GM12878 (cell line): Measurements from ENCODE around the gene XKRX. TPM values are rescaled to one million over a fixed set of nuclear protein-coding genes. Genes with fewer than 3 reads are reported as not detected.

ENCODE experiments used
- ATAC-seq: fragments of 200-7000 bp; cut with Tn5 transposase; 3 replicates; pipeline ENCODE4 v1.9.1; 2020; ENCODE audit warnings: mild to moderate bottlenecking, moderate library complexity
- BruUV-seq: library from RNA; stranded (reverse); fragments of 400-500 nt; replicated peaks from 2 replicates; lab custom pipeline; 2021; lab: Mats Ljungman, UMichigan
- CTCF ChIA-PET: fragments of 300-600 bp; sonication (Branson Sonifier 250); formaldehyde crosslinking; extraction: SDS; loops from one replicate; lab custom pipeline; 2021; ENCODE audit warnings: inconsistent platforms; lab: Yijun Ruan, JAX
- POLR2A ChIA-PET: fragments of 350-600 bp; formaldehyde crosslinking; extraction: SDS; loops from one replicate; lab custom pipeline; 2021; ENCODE audit warnings: inconsistent platforms; lab: Charles Lee
- RAD21 ChIA-PET: fragments of 300-600 bp; sonication (Branson Sonifier 250); formaldehyde crosslinking; loops from one replicate; lab custom pipeline; 2023; ENCODE audit warnings: antibody characterized with exemption; ENCODE audit not compliant: unreplicated experiment; lab: Charles Lee
- SMC1A ChIA-PET: fragments of 300-600 bp; sonication (Branson Sonifier 250); formaldehyde crosslinking; loops from one replicate; lab custom pipeline; 2023; ENCODE audit not compliant: unreplicated experiment, uncharacterized antibody; lab: Charles Lee
- DNase-seq: peaks from one replicate; pipeline ENCODE4 v3.0.0-alpha.2; 2011; ENCODE audit warnings: low read depth, low spot score
- FAIRE-seq: peaks from 3 replicates; lab custom pipeline; 2011; peaks lifted over from hg19 to GRCh38; lab: Jason Lieb, UNC
- H2AFZ ChIP-seq: 2 replicates; pipeline ENCODE4 v1.6.0; 2011; ENCODE audit warnings: low read depth, low read length, control low read depth; ENCODE audit not compliant: control insufficient read depth
- H3K27ac ChIP-seq: 2 replicates; pipeline ENCODE4 v1.5.1; 2011; ENCODE audit warnings: control low read depth; ENCODE audit not compliant: control insufficient read depth, insufficient read depth
- H3K27me3 ChIP-seq, 2 experiments: replicated peaks in 1 of 2; 2 replicates each; pipeline versions ENCODE4 v1.6.0 to v1.6.1; 2011; ENCODE audit warnings: low read length in 1 of 2; ENCODE audit not compliant: control insufficient read depth in 2 of 2, insufficient read depth in 2 of 2
- H3K36me3 ChIP-seq, 2 experiments: 2 replicates each; pipeline ENCODE4 v1.5.1; 2011; ENCODE audit warnings: low read length in 1 of 2; ENCODE audit not compliant: control insufficient read depth in 2 of 2, insufficient read depth in 2 of 2
- H3K4me1 ChIP-seq: 2 replicates; pipeline ENCODE4 v1.6.1; 2011; ENCODE audit warnings: mild to moderate bottlenecking, low read length, moderate library complexity, mixed read lengths; ENCODE audit not compliant: control insufficient read depth, insufficient read depth
- H3K4me2 ChIP-seq: 2 replicates; pipeline ENCODE4 v1.6.0; 2011; ENCODE audit warnings: control low read depth; ENCODE audit not compliant: control insufficient read depth, insufficient read depth
- H3K4me3 ChIP-seq: fragments of 200-600 bp; sonication (generic); 2 replicates; pipeline ENCODE4 v1.5.1; 2016
- H3K79me2 ChIP-seq: 2 replicates; pipeline ENCODE4 v1.6.0; 2011; ENCODE audit warnings: low read length; ENCODE audit not compliant: control insufficient read depth, insufficient read depth
- H3K9ac ChIP-seq: 2 replicates; pipeline ENCODE4 v1.8.0; 2011; ENCODE audit warnings: low read length, control low read depth, mixed read lengths; ENCODE audit not compliant: control insufficient read depth, insufficient read depth
- H3K9me3 ChIP-seq: replicated peaks from 3 replicates; pipeline ENCODE4 v1.5.1; 2011; ENCODE audit warnings: mild to moderate bottlenecking, low read length; ENCODE audit not compliant: control insufficient read depth, insufficient read depth
- H4K20me1 ChIP-seq: 2 replicates; pipeline ENCODE4 v1.6.0; 2011; ENCODE audit not compliant: control insufficient read depth, insufficient read depth
- CBFB ChIP-seq: IDR thresholded peaks from 2 replicates; pipeline ENCODE4 v1.6.1; 2016; ENCODE audit warnings: antibody characterized with exemption, low read depth
- CEBPB ChIP-seq, 2 experiments: fragments of 150-350 bp in 1 of 2; IDR thresholded peaks; 2 replicates each; pipeline ENCODE4 v1.6.1; 2012 to 2014; ENCODE audit warnings: low read depth in 2 of 2, low read length in 2 of 2, borderline replicate concordance in 1 of 2, inconsistent platforms in 1 of 2
- EP300 ChIP-seq, 2 experiments: fragments of 150-350 bp in 1 of 2; IDR thresholded peaks; 2 replicates each; pipeline ENCODE4 v1.6.1; 2011 to 2012; ENCODE audit warnings: low read depth in 2 of 2, low read length in 2 of 2, borderline replicate concordance in 1 of 2, improper control_type of control experiment in 1 of 2, inconsistent platforms in 1 of 2; ENCODE audit not compliant: control insufficient read depth in 1 of 2
- FOS ChIP-seq: IDR thresholded peaks from 3 replicates; pipeline ENCODE4 v1.6.1; 2011; ENCODE audit warnings: borderline replicate concordance; ENCODE audit not compliant: insufficient read length; ENCODE audit errors: extremely low read depth
- GABPA ChIP-seq: IDR thresholded peaks from 2 replicates; pipeline ENCODE4 v1.6.1; 2014; ENCODE audit warnings: antibody characterized with exemption, low read depth, mild to moderate bottlenecking, inconsistent platforms
- MYC ChIP-seq: IDR thresholded peaks from 2 replicates; pipeline ENCODE4 v1.6.1; 2011; ENCODE audit warnings: mild to moderate bottlenecking, low read length, moderate library complexity, inconsistent platforms; ENCODE audit not compliant: insufficient read depth, insufficient replicate concordance, insufficient read length, severe bottlenecking
- NR2C2 ChIP-seq: IDR thresholded peaks from 2 replicates; pipeline ENCODE4 v1.6.1; 2011; ENCODE audit warnings: borderline replicate concordance, low read depth; ENCODE audit not compliant: control insufficient read depth, insufficient read length
- SMC3 ChIP-seq: IDR thresholded peaks from 2 replicates; pipeline ENCODE4 v1.6.1; 2011; ENCODE audit warnings: low read length, improper control_type of control experiment, borderline replicate concordance
- SUPT20H ChIP-seq: IDR thresholded peaks from 2 replicates; pipeline ENCODE4 v1.6.1; 2011; ENCODE audit warnings: low read depth, mild to moderate bottlenecking, low read length, moderate library complexity, borderline replicate concordance; ENCODE audit not compliant: control insufficient read depth
- TBL1XR1 ChIP-seq: IDR thresholded peaks from 2 replicates; pipeline ENCODE4 v1.6.1; 2012; ENCODE audit warnings: low read depth, low read length, improper control_type of control experiment
- WGBS: methylation state at CpG from one replicate; pipeline ENCODE4 v1.1.6; 2016; ENCODE audit warnings: low lambda C conversion rate; ENCODE audit not compliant: insufficient replicate concordance, insufficient coverage; ENCODE audit errors: missing lambda C conversion rate; 5-methylcytosine and 5-hydroxymethylcytosine counted together
- in situ Hi-C: fragments of 300-500 bp; cut with MboI; formaldehyde crosslinking; loops from 9 replicates; pipeline ENCODE4 v1.14.3; 2018; ENCODE audit warnings: mixed read lengths
- intact Hi-C: fragments of 100-400 bp; cut with micrococcal nuclease; formaldehyde crosslinking; loops from one replicate; pipeline ENCODE4 v1.14.2; 2022; ENCODE audit not compliant: unreplicated experiment
- polyA plus RNA-seq, 11 experiments: library from polyadenylated mRNA; depleted of rRNA in 4 of 11; unstranded in 6 of 11; stranded (reverse) in 5 of 11; fragments of >200 nt; fragmentation: Nextera tagmentation in 4 of 11; fragmentation: Illumina TruSeq in 1 of 11; extraction: Ambion mirVana in 4 of 11; extraction: Trizol in 1 of 11; gene quantifications; 1 replicate in 1 of 11; 2 replicates in 10 of 11; pipeline versions ENCODE4 v1.2.1 to v1.2.3, GENCODE V29; 2011 to 2016; ENCODE audit warnings: inconsistent platforms in 2 of 11, missing spikeins in 2 of 11, low read depth in 1 of 11
- total RNA-seq, 4 experiments: library from RNA; depleted of rRNA in 3 of 4; stranded (reverse); fragments of >200 nt in 3 of 4; fragmentation: Illumina TruSeq in 1 of 4; extraction: Trizol in 1 of 4; gene quantifications; 2 replicates each; pipeline versions ENCODE4 v1.2.1 to v1.2.3, GENCODE V29; 2013 to 2021
- TF ChIP-seq, protein P1 (sequence below): IDR thresholded peaks from 2 replicates; pipeline ENCODE4 v1.6.1; 2012; ENCODE audit warnings: mild to moderate bottlenecking, low read depth, low read length
- TF ChIP-seq, protein P2 (sequence below): fragments of 150-350 bp; IDR thresholded peaks from 2 replicates; pipeline ENCODE4 v1.6.1; 2016; ENCODE audit warnings: low read depth, low read length
- TF ChIP-seq, protein P3 (sequence below): IDR thresholded peaks from 2 replicates; pipeline ENCODE4 v1.6.1; 2012; ENCODE audit warnings: low read depth, low read length, improper control_type of control experiment

XKRX gene
- total and polyA plus RNA-seq, 10 of the 15 experiments (the other 5 are each of a cell fraction or from before 2014, with no cell fraction given) = 0.07 to 0.30 (median 0.22) TPM; not detected in 4

DNA sequence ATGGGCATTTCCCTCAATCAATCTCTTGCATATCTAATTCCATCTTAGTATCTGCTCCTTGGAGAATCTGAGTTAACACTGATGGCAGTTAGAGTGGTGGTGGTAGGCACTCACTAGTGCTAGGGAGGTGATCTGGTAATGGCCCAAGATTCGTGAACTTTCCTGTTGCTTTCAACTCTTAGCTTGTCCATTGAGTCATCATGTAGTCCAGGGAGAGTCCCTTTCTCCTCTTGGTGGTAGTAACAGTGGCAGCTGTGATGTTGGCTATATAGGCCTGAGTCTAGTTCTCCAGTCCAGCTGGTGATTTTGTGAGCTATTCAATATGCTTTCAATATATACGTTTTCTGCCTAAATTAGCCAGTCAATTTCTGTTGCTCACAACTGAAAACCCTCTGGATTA, 7.0 kb upstream of the XKRX start (continued):
- TF ChIP-seq EP300 (IDR thresholded peaks at IDR 0.05; ENCODE audit: borderline replicate concordance in 1 of 2, control insufficient read depth in 1 of 2, low read depth in 2 of 2, low read length in 2 of 2) (no peak), CBFB (no peak), GABPA (no peak), TBL1XR1 (no peak)

DNA sequence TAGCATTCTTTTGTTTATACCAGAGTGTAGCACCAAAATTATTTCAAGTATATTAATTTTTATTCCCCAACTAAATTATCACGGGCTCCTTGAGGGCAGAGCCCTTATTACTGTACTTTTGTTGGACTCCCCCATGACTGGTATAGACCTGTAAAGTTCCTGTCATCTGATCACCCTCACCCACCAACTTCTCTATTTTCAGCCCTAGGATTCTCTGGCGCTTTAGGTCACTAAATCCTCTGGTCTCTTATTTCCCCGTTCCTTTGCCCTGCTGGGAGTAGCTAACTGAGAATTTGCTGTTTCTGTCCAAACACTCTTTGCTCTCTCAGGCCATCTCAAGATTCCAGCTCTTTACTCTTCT, 3.2 kb upstream of the XKRX start:
- H3K27me3 ChIP-seq = no peaks in the 10 kb centered on the region
- H3K36me3 ChIP-seq = no peaks in the 10 kb centered on the region
- intact Hi-C loops = no loop called here
- DNase-seq (no peak), ATAC-seq (peak; percentile 40), FAIRE-seq (no peak)
- H3K4me2 ChIP-seq = no peak overlapping the region; the same call in 1 of the 2 replicates
- ChIA-PET CTCF (no interaction called here), POLR2A (interaction anchor here (0.6 kb wide), 1 partner anchor 113 kb away, joined by 4 read pairs; no protein-coding TSS in a partner anchor), RAD21 (interaction anchor here (0.8 kb wide), 1 partner anchor 36 kb away, joined by 3 read pairs; no protein-coding TSS in a partner anchor), SMC1A (interaction anchor here (0.7 to 1.5 kb wide), 3 partner anchors 10 to 16 kb away, joined by 3 to 4 read pairs (median 3); no protein-coding TSS in a partner anchor)
- 0% methylated on average over 3 of the region's 3 CpGs for WGBS
- TF ChIP-seq NR2C2 (no peak), SMC3 (no peak), SUPT20H (no peak), MYC (no peak), FOS (no peak), CEBPB (IDR thresholded peaks at IDR 0.05; ENCODE audit: borderline replicate concordance in 1 of 2, low read depth in 2 of 2, low read length in 2 of 2) (no peak)
- TF ChIP-seq, protein P1, sequence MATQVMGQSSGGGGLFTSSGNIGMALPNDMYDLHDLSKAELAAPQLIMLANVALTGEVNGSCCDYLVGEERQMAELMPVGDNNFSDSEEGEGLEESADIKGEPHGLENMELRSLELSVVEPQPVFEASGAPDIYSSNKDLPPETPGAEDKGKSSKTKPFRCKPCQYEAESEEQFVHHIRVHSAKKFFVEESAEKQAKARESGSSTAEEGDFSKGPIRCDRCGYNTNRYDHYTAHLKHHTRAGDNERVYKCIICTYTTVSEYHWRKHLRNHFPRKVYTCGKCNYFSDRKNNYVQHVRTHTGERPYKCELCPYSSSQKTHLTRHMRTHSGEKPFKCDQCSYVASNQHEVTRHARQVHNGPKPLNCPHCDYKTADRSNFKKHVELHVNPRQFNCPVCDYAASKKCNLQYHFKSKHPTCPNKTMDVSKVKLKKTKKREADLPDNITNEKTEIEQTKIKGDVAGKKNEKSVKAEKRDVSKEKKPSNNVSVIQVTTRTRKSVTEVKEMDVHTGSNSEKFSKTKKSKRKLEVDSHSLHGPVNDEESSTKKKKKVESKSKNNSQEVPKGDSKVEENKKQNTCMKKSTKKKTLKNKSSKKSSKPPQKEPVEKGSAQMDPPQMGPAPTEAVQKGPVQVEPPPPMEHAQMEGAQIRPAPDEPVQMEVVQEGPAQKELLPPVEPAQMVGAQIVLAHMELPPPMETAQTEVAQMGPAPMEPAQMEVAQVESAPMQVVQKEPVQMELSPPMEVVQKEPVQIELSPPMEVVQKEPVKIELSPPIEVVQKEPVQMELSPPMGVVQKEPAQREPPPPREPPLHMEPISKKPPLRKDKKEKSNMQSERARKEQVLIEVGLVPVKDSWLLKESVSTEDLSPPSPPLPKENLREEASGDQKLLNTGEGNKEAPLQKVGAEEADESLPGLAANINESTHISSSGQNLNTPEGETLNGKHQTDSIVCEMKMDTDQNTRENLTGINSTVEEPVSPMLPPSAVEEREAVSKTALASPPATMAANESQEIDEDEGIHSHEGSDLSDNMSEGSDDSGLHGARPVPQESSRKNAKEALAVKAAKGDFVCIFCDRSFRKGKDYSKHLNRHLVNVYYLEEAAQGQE = no peak
- TF ChIP-seq, protein P2, sequence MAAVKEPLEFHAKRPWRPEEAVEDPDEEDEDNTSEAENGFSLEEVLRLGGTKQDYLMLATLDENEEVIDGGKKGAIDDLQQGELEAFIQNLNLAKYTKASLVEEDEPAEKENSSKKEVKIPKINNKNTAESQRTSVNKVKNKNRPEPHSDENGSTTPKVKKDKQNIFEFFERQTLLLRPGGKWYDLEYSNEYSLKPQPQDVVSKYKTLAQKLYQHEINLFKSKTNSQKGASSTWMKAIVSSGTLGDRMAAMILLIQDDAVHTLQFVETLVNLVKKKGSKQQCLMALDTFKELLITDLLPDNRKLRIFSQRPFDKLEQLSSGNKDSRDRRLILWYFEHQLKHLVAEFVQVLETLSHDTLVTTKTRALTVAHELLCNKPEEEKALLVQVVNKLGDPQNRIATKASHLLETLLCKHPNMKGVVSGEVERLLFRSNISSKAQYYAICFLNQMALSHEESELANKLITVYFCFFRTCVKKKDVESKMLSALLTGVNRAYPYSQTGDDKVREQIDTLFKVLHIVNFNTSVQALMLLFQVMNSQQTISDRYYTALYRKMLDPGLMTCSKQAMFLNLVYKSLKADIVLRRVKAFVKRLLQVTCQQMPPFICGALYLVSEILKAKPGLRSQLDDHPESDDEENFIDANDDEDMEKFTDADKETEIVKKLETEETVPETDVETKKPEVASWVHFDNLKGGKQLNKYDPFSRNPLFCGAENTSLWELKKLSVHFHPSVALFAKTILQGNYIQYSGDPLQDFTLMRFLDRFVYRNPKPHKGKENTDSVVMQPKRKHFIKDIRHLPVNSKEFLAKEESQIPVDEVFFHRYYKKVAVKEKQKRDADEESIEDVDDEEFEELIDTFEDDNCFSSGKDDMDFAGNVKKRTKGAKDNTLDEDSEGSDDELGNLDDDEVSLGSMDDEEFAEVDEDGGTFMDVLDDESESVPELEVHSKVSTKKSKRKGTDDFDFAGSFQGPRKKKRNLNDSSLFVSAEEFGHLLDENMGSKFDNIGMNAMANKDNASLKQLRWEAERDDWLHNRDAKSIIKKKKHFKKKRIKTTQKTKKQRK = no peak
- TF ChIP-seq, protein P3, sequence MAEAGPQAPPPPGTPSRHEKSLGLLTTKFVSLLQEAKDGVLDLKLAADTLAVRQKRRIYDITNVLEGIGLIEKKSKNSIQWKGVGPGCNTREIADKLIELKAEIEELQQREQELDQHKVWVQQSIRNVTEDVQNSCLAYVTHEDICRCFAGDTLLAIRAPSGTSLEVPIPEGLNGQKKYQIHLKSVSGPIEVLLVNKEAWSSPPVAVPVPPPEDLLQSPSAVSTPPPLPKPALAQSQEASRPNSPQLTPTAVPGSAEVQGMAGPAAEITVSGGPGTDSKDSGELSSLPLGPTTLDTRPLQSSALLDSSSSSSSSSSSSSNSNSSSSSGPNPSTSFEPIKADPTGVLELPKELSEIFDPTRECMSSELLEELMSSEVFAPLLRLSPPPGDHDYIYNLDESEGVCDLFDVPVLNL = no peak
- peaks cover 5% of the 10 kb centered on the region; the same call in 2 of the 3 replicates for H3K9me3 ChIP-seq
- H3K9ac ChIP-seq = no peak overlapping the region
- no peaks in the 10 kb centered on the region for H4K20me1 ChIP-seq
- no peaks in the 10 kb centered on the region for H3K79me2 ChIP-seq
- H3K4me3 ChIP-seq = no peak overlapping the region
- peaks cover 4% of the 10 kb centered on the region for H3K4me1 ChIP-seq
- in situ Hi-C loops = no loop called here
- H2AFZ ChIP-seq = no peak overlapping the region; the same call in 1 of the 2 replicates
- peak overlapping the region; percentile 6; the same call in 1 of the 2 replicates for H3K27ac ChIP-seq
- BruUV-seq = no TSS peak
